Pulmonary artery endothelial cell (primary cell): Measurements from ENCODE around the gene NTM. TPM values are rescaled to one million over a fixed set of nuclear protein-coding genes. Genes with fewer than 3 reads are reported as not detected.

Experiments
- DNase-seq: peaks from one replicate; pipeline ENCODE4 v3.0.0-alpha.2; 2011; ENCODE audit warnings: low read depth, low spot score
- total RNA-seq: library from RNA; depleted of rRNA; stranded (reverse); fragments of >200 nt; gene quantifications from 2 replicates; pipeline ENCODE4 v1.2.3, GENCODE V29; 2014

The NTM gene
- total RNA-seq, 1 donor from 2014 or later, result 2.6 TPM

DNA sequence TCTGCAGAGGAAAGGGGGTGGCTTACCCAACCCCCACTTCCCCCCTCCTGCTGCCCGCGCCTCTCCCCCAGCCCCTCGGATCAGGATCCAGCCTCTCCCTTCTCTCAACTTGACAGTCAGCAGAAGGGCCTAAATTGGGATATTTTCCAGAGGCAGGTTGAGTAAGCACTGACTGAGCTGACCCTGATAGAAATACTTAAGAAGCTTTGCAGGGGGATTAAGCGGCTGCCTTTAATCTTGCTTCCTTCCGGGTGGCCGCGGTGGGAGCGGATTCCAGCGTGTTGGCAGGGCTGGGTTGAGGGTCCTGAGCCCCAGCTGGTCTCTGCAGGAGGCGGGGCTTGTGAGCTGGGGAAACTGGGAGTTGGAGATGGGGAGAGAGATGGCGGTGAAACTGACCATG lies 445.2 kb downstream of the NTM start:
- no peak for DNase-seq

DNA sequence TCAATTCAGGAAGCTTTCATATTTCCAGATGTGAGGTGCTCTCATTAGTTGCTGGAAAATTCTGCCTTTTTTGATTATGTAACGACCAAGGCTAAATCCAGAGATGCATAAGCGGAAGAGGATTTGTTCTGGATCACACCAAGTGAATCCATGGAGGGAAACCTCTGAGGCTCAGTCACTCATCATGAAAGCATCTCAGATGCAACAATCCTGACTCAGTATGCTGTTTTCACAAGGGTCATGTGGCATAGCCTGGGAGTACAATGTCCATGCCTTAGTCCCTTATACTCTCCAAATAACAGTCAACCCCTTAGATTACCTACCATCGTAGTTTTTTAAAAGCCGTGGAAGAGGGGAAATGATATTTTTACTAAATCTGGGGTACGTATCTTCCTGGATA lies 445.6 kb downstream of the NTM start:
- DNase-seq, result no peak

DNA sequence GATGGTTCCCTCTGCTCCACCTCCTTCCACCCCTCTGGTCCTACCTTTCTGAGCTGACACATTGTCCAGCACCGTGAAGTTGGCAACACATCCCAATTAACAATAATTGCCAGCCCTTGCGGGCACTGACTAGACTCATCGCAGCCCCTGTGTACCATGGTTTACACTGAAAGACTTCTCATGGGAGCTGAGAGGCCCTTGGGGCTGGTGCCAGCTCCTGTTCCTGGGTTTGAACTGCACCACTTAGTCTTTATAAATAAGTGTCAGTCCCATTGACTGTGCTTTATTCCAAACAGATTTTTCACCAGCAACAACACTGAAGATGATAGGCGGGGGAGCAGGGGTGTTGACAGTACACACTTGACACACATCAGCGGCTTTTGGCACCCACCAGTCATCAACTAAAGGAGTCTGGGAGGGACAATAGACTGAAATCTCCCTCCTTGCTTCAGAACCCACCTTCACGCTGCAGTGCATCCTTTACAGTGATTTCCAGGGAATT lies 447.3 kb downstream of the NTM start:
- DNase-seq, result no peak

DNA sequence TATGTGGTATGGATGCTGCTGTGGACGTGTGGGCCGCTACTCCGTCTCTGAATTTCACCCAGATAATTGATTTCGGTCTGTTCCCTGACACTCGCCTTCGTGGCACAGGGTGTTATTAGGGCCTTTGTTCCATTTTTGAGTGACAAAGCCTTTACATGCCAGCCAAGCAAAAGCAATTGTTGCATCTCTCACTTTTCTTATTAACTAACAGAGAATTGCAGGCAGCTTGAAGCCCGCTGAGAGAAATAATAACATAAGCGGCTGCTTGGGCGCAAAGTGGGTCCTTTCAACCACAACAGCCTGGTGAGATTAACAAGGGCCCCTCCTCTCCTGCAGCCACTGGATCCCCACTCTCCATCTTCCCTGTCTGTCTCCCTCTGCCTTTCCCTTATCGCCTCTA lies 449.4 kb downstream of the NTM start:
- no peak for DNase-seq

DNA sequence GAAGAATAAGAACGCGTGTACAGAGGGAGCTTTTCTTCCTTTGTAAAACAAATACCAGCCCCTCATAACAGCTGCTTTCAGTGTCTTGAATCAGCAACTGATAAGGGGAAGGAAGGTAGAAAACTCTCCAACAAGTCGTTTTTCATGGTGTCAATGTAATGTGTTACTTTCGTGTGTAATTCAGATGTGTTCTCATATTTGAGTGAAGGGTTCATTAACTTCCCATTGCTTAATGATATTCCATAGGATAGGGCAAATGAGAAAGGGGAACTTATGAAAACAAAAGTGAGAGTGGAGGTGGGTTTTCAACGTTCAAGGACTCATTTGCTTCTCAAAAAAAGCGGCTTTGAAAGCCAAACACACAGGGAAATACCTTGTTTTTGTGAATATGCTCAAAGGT lies 452.1 kb downstream of the NTM start:
- DNase-seq, result no peak

DNA sequence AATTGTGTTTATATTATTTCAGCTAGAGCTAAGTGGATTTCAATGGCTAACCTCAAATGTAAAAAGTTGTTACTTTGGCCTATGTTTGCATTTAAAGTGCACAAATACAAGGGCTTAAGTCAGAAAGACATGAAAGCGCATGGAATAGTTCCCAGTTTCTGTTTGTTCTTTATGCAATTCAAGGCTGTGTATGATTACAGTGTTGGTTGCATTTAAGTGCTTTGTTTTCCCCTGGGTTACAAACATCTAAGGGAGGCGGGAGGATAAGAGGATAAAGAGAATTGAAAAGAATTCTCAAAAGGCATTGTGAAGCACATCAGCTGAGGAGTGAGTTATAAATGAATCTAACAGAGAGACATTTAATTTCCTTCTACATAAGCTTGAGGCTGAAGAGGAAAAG lies 453.4 kb downstream of the NTM start:
- DNase-seq, result no peak

DNA sequence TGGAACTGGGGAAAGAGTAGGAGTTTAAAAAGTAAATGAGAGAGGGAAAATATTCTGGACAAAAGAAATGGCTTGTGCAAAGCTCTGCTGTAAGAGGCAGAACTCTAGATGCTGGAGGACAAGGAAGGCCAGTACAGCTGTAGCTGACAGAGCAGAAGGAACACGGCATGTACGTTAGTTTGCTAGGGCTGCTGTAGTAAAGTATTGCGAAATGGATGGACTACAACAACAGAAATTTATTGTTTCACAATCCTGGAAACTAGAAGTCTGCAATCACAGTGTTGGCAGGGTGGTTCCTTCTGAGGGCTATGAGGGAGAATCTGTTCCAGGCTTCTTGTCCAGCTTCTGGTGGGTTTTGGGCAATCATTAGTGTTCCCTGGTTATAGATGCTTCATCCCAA lies 454.4 kb downstream of the NTM start:
- DNase-seq, result no peak

DNA sequence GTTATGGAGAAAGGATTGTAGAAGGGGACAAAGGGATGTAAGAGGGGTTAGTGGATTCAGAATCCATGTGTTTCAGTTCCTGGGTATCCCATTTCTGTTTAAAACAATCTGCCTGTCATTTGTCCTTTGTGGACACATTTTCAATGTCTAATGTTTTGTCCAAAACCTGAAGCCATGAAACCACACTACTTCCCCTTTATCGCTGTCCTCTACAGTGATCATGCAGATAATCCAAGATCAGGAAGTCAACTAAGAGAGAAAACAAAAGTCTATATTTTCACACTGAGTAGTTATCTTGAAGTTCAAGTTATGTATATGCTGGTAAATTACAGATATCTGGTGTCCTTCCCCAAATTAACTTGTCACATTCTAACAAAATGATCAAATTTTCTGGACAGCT lies 457.0 kb downstream of the NTM start:
- DNase-seq, result no peak

DNA sequence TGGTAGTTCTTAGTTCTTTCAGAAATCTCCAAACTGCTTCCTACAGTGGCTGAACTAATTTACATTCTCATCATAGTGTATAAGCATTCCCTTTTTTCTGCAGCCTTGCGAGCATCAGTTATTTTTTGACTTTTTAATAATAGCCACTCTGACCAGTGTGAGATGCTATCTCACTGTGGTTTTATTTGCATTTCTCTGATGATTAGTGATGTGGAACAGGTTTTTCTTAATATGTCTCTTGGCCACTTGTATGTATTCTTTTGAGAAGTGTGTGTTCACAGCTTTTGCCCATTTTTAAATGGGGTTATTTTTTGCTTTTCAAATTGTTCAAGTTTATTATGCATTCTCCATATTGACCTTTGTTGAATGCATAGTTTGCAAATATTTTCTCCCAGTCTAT lies 459.3 kb downstream of the NTM start:
- no peak for DNase-seq

DNA sequence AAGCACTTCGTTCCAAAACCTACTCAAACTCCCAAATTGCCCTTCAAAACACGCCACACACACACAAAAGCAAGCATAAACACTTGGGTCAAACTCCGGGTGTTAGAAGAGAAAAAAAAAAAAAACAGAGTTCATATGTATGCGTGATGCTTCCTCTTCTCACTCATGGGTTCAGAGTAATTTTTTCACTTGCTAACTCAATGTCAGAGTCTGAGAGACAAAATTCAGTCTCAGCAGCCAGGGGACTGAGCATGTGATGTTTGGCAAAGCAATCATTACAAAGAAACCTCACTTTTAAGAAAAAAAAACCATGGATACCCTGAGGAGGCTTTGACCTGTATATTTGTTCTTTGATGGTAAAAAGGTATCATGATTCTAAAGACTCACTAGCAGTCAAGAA lies 461.7 kb downstream of the NTM start:
- no peak for DNase-seq

DNA sequence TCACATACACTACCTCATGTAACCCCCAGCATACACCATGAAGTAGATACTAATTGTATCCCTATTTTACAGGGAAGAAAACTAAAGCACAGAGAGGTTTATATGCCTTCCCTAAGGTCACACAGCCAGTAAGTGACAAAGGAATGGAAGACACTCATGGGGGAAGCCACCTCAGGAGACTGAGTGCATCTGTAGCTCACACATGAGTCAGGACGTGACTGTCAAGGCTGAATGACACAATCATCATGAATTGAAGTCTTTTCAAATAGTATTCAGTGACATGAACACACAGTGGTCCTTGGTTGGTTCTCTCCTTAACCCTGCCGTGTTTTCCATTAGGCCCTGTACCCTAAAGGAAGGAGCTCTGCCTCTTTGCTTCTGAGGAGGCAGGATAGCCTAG lies 463.0 kb downstream of the NTM start:
- DNase-seq, result no peak

DNA sequence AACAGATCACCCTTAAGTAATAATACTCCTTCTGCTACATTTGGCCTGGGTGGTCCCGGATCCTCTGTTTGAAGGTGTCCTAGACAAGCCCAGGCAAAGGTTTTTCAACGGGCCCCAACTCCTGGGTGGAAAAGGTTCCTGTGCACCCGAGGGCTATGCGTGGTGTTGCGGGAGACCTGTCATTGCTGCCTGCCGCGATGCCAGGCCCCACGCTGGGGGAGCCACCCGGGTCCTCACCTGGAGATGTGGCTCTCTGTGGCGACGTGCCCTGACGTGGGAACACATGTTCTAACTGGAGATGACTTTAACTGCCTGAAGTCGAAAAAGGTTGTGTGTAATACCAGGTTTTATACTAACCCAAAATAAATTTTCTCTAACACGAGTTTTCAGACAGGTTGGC lies 467.1 kb downstream of the NTM start:
- no peak for DNase-seq

DNA sequence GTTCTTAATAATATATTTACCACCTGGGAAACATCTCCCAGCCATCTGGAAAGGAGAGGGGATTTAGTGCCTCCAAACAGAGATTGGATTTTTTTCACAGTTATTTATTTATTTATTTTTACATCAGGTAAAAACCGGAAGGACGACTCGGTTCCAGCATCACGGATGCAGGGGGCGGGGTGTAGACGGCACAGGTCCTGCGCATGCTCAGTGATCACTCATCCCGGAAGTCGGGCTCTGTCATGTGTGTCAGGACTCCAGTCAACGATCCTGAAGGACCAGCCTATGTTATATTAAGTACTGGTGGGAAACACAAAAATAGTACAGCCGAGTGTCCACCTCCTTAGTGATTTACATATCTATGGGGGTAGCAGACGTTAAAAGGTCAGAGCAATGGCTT lies 467.6 kb downstream of the NTM start:
- no peak for DNase-seq

DNA sequence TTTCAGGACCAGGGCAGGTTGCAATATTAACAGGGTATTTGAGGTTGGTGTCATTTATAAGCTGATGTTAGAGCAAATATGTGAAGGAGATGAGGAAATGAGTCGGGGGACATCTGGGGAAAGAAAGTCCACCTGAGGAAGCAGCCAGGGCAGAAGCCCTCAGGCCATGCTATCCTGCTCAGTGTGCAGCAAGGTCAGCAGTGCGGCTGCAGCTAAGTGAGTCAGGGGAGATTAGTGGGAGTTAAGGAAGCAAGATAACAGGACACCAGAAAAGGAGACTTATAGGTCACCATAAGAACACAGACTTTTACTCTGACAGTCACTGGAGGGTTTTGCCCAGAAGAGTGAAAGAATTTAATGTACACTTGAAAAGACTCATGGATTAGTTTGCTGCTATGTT lies 468.9 kb downstream of the NTM start:
- no peak for DNase-seq

DNA sequence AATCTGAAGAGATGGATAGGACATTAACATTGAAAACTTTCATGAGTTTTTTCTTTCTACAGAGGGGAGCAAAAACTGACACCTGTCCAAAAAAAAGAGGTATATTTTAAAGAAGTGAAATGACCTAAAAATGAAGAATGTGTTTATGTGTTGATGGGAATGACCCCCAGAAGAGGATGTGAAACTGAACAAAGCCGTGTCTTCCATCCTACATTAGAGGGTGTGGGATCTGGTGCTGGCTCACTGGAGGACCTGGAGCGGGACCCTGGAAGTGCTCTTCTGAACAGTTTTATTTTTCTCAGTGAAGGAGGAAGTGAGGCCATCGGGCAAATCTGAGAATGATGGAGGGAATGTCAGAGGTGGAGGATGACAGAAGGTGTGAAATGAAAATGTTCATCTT lies 470.1 kb downstream of the NTM start:
- no peak for DNase-seq

DNA sequence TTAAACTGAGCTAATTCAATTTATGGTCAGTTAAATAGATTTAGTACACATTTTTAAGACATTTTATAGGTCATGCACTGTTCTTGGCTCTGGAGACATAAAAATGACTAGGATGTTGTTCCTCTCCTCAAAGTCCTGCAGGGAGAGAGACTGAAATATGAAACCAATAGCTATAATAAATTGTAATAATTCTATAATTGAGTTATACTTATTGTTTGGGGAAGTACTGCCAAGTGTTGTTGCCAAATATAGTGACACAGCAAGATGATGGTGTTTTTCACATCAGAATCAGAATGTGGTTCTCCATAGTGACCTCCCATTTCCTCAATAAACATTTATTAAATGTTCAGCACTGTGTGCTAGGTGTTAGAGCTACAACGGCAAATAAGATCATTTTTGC lies 470.6 kb downstream of the NTM start:
- no peak for DNase-seq

DNA sequence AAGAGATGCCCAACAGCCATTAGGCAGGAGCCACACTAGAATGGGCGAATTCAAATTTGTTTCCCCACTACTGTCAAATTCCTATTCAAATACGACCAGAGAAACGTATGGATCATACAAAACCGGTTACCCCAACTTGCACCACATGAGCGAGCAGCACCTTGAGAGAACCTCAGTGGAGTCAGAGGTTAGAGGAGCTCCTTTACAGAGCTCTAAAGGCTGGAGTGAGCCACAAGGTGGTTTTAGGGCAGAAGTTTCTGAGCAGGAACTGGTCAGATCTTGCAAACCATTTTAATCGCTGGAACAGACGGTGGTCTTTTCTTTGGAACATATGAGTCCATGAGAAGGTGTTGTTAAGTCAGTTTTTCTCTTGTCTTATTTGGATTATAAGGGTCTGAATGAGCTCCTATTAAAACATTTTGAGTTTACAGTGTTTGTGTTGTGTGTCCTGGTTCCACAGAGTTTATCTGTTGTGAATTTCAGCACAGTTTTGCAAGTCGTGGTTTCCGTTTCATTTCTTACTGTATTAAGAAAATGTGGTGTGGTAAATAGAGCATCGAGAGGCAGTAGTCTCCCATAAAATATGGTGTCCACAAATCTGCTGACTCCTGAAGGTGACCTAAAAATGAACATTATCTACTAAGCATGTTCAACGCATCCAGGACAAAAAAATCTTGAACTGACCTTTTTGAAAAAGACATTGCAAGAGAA lies 471.7 kb downstream of the NTM start:
- DNase-seq, result no peak

DNA sequence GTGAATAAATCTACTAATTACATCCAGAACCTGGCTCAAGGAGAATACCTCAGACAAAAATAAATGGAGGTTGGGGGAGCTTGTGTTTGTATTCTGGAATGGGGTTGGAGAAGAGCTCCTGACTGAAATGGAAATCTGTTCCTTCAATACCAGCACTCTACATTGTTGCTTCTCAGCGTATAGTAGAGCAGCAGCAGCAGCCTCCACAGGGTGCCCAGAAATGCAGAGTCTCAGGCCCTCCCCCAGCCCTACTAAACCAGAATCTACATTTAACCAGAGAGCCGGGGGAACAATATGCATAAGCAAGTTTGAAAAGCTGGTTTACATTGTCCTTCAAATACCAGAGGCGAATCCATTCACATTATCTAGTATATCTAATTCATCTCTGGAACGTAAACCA lies 474.8 kb downstream of the NTM start:
- no peak for DNase-seq

DNA sequence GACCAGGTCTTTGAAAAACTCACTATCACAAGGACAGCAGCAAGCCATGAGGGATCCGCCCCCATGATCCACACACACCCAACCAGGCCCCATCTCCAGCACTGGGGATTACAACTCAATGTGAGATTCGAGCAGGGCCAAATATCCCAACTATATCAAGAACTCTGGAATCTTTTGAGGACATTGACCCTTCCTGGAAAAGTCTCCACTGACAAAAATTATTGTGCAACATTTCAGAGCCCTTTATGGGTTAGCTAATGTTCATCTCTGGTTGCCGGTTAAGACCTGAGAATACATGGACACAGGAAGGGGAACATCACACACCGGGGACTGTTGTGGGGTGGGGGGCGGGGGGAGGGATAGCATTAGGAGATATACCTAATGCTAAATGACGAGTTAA lies 479.1 kb downstream of the NTM start:
- no peak for DNase-seq

DNA sequence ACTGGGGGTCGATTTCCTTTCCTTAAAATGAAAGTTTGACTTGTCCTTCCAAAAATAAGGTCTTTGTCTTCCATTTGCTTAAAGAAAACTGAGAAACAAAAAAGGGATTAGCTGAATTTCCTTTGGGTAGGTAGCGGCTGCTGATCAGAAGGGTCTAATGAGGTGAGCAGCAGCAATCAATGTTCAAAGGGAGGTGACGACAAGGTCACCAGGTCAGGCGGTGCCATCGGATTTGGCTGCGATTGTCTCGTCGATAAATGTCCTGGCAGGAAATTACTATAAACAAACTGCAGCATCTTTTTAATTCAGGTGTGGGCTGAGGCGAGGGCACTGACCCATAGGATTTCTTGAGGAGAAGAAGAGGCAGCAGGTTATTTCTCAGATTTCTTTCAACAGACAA lies 480.1 kb downstream of the NTM start:
- DNase-seq, result no peak

DNA sequence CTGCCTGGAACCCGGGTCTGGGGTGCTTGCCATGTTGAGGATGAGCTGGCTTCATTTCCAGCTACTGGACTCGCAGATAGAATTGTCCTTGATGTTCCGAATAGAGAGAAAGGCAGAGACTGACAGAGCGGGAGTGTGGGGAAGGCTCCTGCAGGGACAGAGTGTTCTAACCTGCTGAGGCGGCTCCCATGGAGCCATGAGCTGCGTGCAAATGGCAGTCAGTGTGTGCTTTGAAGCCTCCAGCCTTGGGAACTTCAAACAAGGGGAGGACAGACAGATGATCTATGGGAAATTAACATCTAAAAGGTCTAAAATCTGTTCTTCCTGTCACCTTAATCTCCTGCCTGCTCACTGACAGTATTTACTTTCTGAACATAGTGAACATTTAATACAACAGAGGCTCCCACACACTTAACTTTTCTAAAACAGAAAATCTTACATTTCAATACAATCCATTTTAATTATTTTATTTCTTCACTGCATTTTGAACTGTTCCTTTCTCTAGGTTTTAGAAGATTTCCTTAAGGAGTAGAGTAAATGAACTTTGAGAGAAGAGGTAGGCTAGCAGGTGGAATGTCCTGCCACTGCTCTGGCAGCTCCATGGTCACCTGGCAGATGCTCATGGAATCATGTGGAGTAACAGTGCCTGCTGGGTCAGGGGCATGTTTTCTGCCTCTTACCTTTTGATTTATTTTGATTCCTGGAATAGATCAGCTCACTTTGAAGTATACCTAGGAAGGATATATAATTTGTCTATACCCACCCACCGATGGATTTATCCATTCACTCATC lies 481.7 kb downstream of the NTM start:
- no peak for DNase-seq

DNA sequence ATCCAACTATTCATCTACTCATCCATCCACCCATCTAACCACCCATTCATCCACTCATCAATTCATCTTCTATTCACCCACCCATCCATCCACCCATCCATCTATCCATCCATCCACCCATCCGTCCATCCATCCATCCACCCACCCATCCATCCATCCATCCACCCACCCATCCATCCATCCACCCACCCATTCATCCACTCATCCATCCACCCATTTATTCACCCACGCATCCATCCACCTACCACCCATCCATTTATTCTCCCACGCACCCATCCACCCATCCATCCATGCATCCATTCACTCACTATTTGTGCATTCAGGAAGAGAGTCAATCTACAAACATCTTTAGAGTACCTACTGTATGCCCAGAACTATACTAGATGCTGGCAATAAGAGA lies 482.3 kb downstream of the NTM start:
- DNase-seq, result no peak

DNA sequence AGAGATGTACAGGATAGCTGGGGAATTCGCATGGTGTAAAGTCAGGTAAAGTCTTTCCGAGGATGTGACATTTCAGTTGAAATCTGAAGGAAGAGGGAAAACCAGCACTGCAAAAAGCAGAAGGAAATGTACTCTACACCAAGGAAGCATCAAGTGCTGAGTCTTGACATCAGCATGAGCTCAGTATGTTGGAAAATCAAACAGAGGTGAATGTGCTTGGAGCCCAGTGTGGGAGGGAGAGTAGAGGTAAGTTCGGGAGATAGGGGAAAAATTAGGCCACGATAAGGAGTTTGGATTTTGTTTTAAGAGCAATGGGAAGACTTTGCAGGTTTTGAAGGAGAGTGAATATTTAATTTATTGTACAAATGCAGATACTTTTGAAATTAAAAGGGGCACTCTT lies 484.0 kb downstream of the NTM start:
- no peak for DNase-seq
